ENCODE measurements around the gene PPIL1.

PPIL1 gene

DNA sequence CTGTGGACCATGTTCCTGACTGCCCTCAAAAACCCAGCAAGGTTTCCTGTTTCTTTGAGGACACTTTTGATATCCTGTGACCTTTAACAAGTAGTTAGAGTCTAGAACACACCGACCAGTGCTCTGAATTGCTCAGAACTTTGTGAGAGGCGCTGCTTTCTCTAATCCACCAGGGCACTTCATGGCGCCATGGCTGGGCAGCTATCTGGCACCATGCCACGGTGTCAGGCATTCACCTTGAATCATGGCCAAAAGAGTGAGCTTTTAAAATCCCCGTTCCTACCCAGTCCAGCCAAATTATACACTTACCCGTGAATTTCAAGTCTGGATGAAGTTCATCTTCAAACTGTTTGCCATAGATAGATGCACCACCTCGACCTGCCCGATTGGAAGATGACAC is 18.3 kb downstream of the PPIL1 start:
- Histone ChIP-seq H3K9me2 (replicated peaks; ENCODE audit: insufficient read depth, low read length) (no peaks in the 10 kb centered on the region), H3K79me2 (ENCODE audit: insufficient read depth, low read length) (peaks cover 43% of the 10 kb centered on the region), H3K9me3 (ENCODE audit: insufficient read depth, low read length) (no peaks in the 10 kb centered on the region), H3K9ac (ENCODE audit: low read length) (no peak overlapping the region), H3K36me3 (ENCODE audit: low read length) (peaks cover 28% of the 10 kb centered on the region), H3K4me2 (ENCODE audit: low read depth, low read length, poor library complexity, severe bottlenecking) (no peak overlapping the region), H3K27ac (ENCODE audit: low read depth, low read length) (no peak overlapping the region), H2AFZ (ENCODE audit: low read depth, low read length, severe bottlenecking) (no peak overlapping the region), H4K20me1 (ENCODE audit: low read depth, low read length) (peaks cover 9% of the 10 kb centered on the region; the same call in 1 of the 2 replicates), H3K27me3 (ENCODE audit: low read length) (no peaks in the 10 kb centered on the region), H3F3A (ENCODE audit: insufficient read depth) (no peaks in the 10 kb centered on the region), H3K4me3 (ENCODE audit: insufficient read depth, low read length, poor library complexity, severe bottlenecking) (no peak overlapping the region)
- TF ChIP-seq EZH2phosphoT487 (conservative IDR thresholded peaks at IDR 0.05; ENCODE audit: low read length), result no peak
- TF ChIP-seq, protein P1, sequence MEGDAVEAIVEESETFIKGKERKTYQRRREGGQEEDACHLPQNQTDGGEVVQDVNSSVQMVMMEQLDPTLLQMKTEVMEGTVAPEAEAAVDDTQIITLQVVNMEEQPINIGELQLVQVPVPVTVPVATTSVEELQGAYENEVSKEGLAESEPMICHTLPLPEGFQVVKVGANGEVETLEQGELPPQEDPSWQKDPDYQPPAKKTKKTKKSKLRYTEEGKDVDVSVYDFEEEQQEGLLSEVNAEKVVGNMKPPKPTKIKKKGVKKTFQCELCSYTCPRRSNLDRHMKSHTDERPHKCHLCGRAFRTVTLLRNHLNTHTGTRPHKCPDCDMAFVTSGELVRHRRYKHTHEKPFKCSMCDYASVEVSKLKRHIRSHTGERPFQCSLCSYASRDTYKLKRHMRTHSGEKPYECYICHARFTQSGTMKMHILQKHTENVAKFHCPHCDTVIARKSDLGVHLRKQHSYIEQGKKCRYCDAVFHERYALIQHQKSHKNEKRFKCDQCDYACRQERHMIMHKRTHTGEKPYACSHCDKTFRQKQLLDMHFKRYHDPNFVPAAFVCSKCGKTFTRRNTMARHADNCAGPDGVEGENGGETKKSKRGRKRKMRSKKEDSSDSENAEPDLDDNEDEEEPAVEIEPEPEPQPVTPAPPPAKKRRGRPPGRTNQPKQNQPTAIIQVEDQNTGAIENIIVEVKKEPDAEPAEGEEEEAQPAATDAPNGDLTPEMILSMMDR (IDR thresholded peaks at IDR 0.05; ENCODE audit: insufficient read depth, low read length, poor library complexity, severe bottlenecking), result no peak

DNA sequence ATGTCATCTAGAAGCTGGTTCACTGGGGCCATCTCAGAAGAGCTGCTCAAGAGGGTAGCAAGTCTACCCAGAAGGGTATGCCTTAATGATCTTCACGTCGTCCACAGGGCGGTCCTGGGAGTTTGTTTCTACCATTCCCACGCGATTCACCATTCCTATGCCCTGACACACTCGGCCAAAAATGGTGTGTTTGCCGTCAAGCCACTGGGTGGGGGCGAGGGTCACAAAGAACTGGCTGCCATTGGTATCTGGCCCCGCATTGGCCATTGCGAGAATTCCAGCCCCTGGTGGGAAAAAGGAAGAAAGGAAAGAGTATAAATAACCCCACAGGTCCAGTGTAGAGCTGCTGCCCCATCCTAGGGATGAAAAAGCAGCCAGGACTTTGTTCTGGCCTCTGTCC is 18.9 kb downstream of the PPIL1 start:
- Histone ChIP-seq H3K4me3 (ENCODE audit: insufficient read depth, low read length, poor library complexity, severe bottlenecking) (no peak overlapping the region), H3K9me3 (ENCODE audit: insufficient read depth, low read length) (no peaks in the 10 kb centered on the region), H3K79me2 (ENCODE audit: insufficient read depth, low read length) (peaks cover 38% of the 10 kb centered on the region), H3F3A (ENCODE audit: insufficient read depth) (no peaks in the 10 kb centered on the region), H3K4me2 (ENCODE audit: low read depth, low read length, poor library complexity, severe bottlenecking) (no peak overlapping the region), H3K27ac (ENCODE audit: low read depth, low read length) (no peak overlapping the region), H2AFZ (ENCODE audit: low read depth, low read length, severe bottlenecking) (no peak overlapping the region), H4K20me1 (ENCODE audit: low read depth, low read length) (peaks cover 9% of the 10 kb centered on the region; the same call in 1 of the 2 replicates), H3K9me2 (replicated peaks; ENCODE audit: insufficient read depth, low read length) (no peaks in the 10 kb centered on the region), H3K9ac (ENCODE audit: low read length) (no peak overlapping the region), H3K36me3 (ENCODE audit: low read length) (peaks cover 28% of the 10 kb centered on the region), H3K27me3 (ENCODE audit: low read length) (no peaks in the 10 kb centered on the region)
- no peak for TF ChIP-seq EZH2phosphoT487 (conservative IDR thresholded peaks at IDR 0.05; ENCODE audit: low read length)
- TF ChIP-seq, protein P1 (IDR thresholded peaks at IDR 0.05; ENCODE audit: insufficient read depth, low read length, poor library complexity, severe bottlenecking), result no peak

DNA sequence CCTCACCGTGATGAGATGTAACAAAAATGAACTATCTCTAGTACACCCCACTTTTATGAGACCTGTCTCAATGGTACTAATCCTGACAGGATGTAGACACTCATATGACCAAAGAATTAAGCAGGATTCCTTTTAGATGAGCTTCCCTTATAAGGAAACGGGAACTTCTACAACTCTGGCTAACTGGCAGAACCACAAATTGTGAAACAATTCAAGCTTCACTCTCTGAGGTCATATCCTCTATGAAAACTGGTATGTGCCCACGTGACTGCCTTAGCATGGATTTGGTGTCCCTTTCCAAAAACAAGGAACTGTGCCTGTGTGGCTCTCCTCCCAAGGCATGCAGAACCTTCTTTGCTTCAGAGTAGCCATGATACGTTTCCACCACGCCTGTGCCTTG is 21.3 kb downstream of the PPIL1 start:
- no peak overlapping the region for H2AFZ ChIP-seq (ENCODE audit: low read depth, low read length, severe bottlenecking)
- peaks cover 22% of the 10 kb centered on the region for H3K36me3 ChIP-seq (ENCODE audit: low read length)
- H3K27me3 ChIP-seq (ENCODE audit: low read length), result no peaks in the 10 kb centered on the region
- H3F3A ChIP-seq (ENCODE audit: insufficient read depth), result no peaks in the 10 kb centered on the region
- no peak overlapping the region for H3K4me3 ChIP-seq (ENCODE audit: insufficient read depth, low read length, poor library complexity, severe bottlenecking)
- H3K79me2 ChIP-seq (ENCODE audit: insufficient read depth, low read length), result peaks cover 16% of the 10 kb centered on the region
- H3K27ac ChIP-seq (ENCODE audit: low read depth, low read length), result no peak overlapping the region
- H3K9ac ChIP-seq (ENCODE audit: low read length), result no peak overlapping the region
- H3K4me2 ChIP-seq (ENCODE audit: low read depth, low read length, poor library complexity, severe bottlenecking), result no peak overlapping the region
- H3K9me2 ChIP-seq (replicated peaks; ENCODE audit: insufficient read depth, low read length), result no peaks in the 10 kb centered on the region
- no peaks in the 10 kb centered on the region for H3K9me3 ChIP-seq (ENCODE audit: insufficient read depth, low read length)
- 0 out of 2 replicates have a peak, but pooled peaks cover 4% of the 10 kb centered on the region for H4K20me1 ChIP-seq (ENCODE audit: low read depth, low read length)
- TF ChIP-seq EZH2phosphoT487 (conservative IDR thresholded peaks at IDR 0.05; ENCODE audit: low read length), result no peak
- TF ChIP-seq, protein P1 (IDR thresholded peaks at IDR 0.05; ENCODE audit: insufficient read depth, low read length, poor library complexity, severe bottlenecking), result no peak
